Measurements from ENCODE around the gene SCUBE2. TPM values are rescaled to one million over a fixed set of nuclear protein-coding genes. Genes with fewer than 3 reads are reported as not detected.
"Not testable (repeated sequence)": the region's sequence is repeated elsewhere in the genome, so short reads cannot be mapped to it uniquely, and the experiment has no call there.

Gene SCUBE2
- total and polyA plus RNA-seq, 5 donors = 0.18 to 3.6 (median 1.6) TPM

DNA sequence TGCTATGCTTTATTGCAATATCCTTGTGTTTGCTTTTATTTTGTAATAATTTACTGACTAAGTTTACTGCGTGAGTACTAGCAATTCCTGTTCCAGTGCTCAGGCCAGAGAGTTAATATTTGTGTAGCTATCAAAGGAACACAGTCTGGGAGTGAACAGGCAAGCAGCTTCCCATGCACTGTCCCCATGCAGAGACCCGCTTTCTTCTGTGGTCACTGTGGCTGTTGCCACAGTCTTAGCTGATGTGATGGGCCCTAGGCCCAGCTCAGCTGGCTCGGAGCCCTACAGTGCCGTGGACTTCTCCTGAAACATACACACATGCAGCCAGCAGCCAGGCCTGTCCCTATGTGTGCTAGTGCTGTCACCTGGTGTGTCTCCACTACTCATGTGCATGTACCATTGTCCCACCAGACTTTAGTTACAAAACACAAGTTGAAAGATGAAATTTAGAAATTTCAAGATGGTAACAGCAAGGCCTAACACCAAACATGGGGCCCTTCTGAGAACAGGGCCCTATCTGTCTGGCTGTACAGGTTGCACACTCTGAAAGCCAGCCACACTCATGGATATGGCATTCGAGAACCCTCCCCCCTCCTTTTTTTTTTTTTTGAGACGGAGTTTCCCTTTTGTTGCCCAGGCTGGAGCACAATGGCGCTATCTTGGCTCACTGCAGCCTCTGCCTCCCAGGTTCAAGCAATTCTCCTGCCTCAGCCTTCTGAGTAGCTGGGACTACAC is 12.3 kb upstream of the SCUBE2 start:
- no peak overlapping the region for H3K4me3 ChIP-seq (ENCODE audit: low read length)
- 93% methylated on average over 7 of the region's 7 CpGs for WGBS
- intact Hi-C loops (cut with DNase I) = no loop called here
- DNase-seq = peak in 1 of 3 donors; percentile 35
- H3K27me3 ChIP-seq (ENCODE audit: control insufficient read depth, insufficient read depth) = no peaks in the 10 kb centered on the region
- no peak overlapping the region for H3K27ac ChIP-seq (ENCODE audit: low read length)
- no peak for ATAC-seq
- no peaks in the 10 kb centered on the region for H3K4me1 ChIP-seq (ENCODE audit: control insufficient read depth, insufficient read depth, low read length)
- H3K9me3 ChIP-seq (ENCODE audit: control insufficient read depth, low read length) = no peaks in the 10 kb centered on the region

GRCh38 chr11:9099617-9100016 is 8.2 kb upstream of the SCUBE2 start:
- H3K9me3 ChIP-seq (ENCODE audit: control insufficient read depth, low read length) = no peaks in the 10 kb centered on the region
- no peak for DNase-seq
- WGBS = 81% methylated on average over 4 of the region's 4 CpGs
- H3K27me3 ChIP-seq (ENCODE audit: control insufficient read depth, insufficient read depth) = no peaks in the 10 kb centered on the region
- no peak overlapping the region for H3K27ac ChIP-seq (ENCODE audit: low read length)
- H3K4me1 ChIP-seq (ENCODE audit: control insufficient read depth, insufficient read depth, low read length) = no peaks in the 10 kb centered on the region
- ATAC-seq = no peak
- intact Hi-C loops (cut with DNase I) = no loop called here
- H3K4me3 ChIP-seq (ENCODE audit: low read length) = no peak overlapping the region

DNA sequence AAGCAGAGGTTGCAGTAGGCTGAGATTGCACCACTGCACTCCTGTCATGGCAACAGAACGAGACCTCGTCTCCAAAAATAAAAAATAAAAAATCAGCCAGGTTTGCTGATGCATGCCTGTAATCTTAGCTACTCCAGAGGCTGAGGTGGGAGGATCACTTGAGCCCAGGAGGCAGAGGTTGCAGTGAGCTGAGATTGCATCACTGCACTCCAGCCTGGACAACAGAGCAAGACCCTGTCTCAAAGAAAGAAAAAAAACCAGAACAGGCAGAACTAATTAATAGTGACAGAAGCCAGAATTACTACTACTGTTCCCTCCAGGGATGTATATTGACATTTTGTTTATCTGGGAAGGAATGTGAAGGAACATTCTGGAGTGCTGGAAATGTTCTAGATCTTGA is 7.1 kb upstream of the SCUBE2 start:
- WGBS = 95% methylated on average over 2 of the region's 2 CpGs
- H3K4me1 ChIP-seq (ENCODE audit: control insufficient read depth, insufficient read depth, low read length); ATAC-seq; DNase-seq; H3K9me3 ChIP-seq (ENCODE audit: control insufficient read depth, low read length); H3K4me3 ChIP-seq (ENCODE audit: low read length); intact Hi-C loops (cut with DNase I); H3K27me3 ChIP-seq (ENCODE audit: control insufficient read depth, insufficient read depth); H3K27ac ChIP-seq (ENCODE audit: low read length): not testable (repeated sequence)

GRCh38 chr11:9097186-9097943 is 6.0 kb upstream of the SCUBE2 start:
- H3K4me1 ChIP-seq (ENCODE audit: control insufficient read depth, insufficient read depth, low read length); H3K9me3 ChIP-seq (ENCODE audit: control insufficient read depth, low read length); DNase-seq; H3K4me3 ChIP-seq (ENCODE audit: low read length); H3K27ac ChIP-seq (ENCODE audit: low read length); ATAC-seq; H3K27me3 ChIP-seq (ENCODE audit: control insufficient read depth, insufficient read depth); intact Hi-C loops (cut with DNase I): not testable (repeated sequence)
- WGBS = 93% methylated on average over 23 of the region's 23 CpGs

DNA sequence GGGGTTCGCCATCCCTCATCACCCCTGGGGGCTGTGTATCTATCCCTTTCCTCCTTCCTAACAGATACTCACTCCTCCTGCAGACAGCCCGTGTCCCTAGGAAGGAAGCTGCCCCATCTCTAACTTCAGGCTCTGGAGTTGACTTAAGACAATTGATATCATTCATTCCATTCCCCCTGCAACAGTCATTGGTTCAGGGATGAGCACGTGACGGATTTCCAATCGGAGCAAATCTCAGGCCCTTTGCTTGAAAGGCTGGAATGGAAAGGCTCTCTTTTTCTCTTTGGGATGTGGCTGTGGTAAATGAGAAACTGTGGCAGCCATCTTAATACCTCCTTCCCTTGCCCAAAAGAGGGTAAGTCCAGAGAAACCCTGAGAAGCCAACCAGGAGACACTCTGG is 5.0 kb upstream of the SCUBE2 start:
- Histone ChIP-seq H3K4me3 (ENCODE audit: low read length) (no peak overlapping the region), H3K9me3 (ENCODE audit: control insufficient read depth, low read length) (no peaks in the 10 kb centered on the region), H3K27me3 (ENCODE audit: control insufficient read depth, insufficient read depth) (no peaks in the 10 kb centered on the region), H3K4me1 (ENCODE audit: control insufficient read depth, insufficient read depth, low read length) (no peaks in the 10 kb centered on the region), H3K27ac (ENCODE audit: low read length) (no peak overlapping the region)
- no peak for ATAC-seq
- intact Hi-C loops (cut with DNase I) = no loop called here
- 93% methylated on average over 5 of the region's 5 CpGs for WGBS
- no peak for DNase-seq

GRCh38 chr11:9095421-9095820 is 4.0 kb upstream of the SCUBE2 start:
- 86% methylated on average over 12 of the region's 12 CpGs for WGBS
- Histone ChIP-seq H3K4me3 (ENCODE audit: low read length) (no peak overlapping the region), H3K4me1 (ENCODE audit: control insufficient read depth, insufficient read depth, low read length) (no peaks in the 10 kb centered on the region), H3K9me3 (ENCODE audit: control insufficient read depth, low read length) (no peaks in the 10 kb centered on the region), H3K27ac (ENCODE audit: low read length) (no peak overlapping the region), H3K27me3 (ENCODE audit: control insufficient read depth, insufficient read depth) (no peaks in the 10 kb centered on the region)
- DNase-seq = peak in 1 of 3 donors; percentile 34
- ATAC-seq = no peak
- intact Hi-C loops (cut with DNase I) = no loop called here

GRCh38 chr11:9094420-9094819 is 3.0 kb upstream of the SCUBE2 start:
- peak in 1 of 3 donors; percentile 26 for DNase-seq
- WGBS = 98% methylated on average over 8 of the region's 8 CpGs
- Histone ChIP-seq H3K9me3 (ENCODE audit: control insufficient read depth, low read length) (no peaks in the 10 kb centered on the region), H3K27ac (ENCODE audit: low read length) (no peak overlapping the region), H3K4me3 (ENCODE audit: low read length) (no peak overlapping the region), H3K4me1 (ENCODE audit: control insufficient read depth, insufficient read depth, low read length) (no peaks in the 10 kb centered on the region), H3K27me3 (ENCODE audit: control insufficient read depth, insufficient read depth) (no peaks in the 10 kb centered on the region)
- no peak for ATAC-seq
- intact Hi-C loops (cut with DNase I) = no loop called here

- intact Hi-C loops (cut with DNase I) = no loop called here
- H3K27ac ChIP-seq (ENCODE audit: low read length) = no peak overlapping the region
- H3K4me1 ChIP-seq (ENCODE audit: control insufficient read depth, insufficient read depth, low read length) = no peaks in the 10 kb centered on the region
- DNase-seq (no peak), ATAC-seq (no peak)
- WGBS = 81% methylated on average over 10 of the region's 10 CpGs
- H3K9me3 ChIP-seq (ENCODE audit: control insufficient read depth, low read length) = no peaks in the 10 kb centered on the region
- H3K4me3 ChIP-seq (ENCODE audit: low read length) = no peak overlapping the region
- no peaks in the 10 kb centered on the region for H3K27me3 ChIP-seq (ENCODE audit: control insufficient read depth, insufficient read depth)
Measured at GRCh38 chr11:9092853-9093778, 1.7 kb upstream of the SCUBE2 start.

DNA sequence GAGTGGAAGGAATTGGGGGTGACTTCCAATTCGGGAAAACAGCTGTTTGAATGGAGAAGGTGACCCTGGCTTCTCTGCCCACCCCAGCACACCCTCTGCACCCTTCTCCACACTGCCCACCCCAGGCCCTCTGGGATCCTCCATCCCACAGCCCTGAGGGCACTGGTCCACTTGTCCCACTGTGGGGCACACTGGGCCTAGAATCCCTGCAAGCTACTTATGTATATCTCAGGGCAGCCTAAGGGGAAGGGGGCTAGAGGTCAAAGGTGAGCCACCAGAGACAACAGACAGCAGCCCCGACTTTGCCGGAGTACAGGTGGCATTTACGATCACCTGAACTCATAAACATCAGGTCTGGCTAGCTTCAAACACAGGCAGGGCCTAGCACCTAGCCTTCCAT is 673 bp upstream of the SCUBE2 start:
- peak overlapping the region; percentile 63 for H3K4me3 ChIP-seq (ENCODE audit: low read length)
- H3K27me3 ChIP-seq (ENCODE audit: control insufficient read depth, insufficient read depth) = no peaks in the 10 kb centered on the region
- 89% methylated on average over 4 of the region's 4 CpGs for WGBS
- no peak for ATAC-seq
- DNase-seq = no peak
- intact Hi-C loops (cut with DNase I) = no loop called here
- no peak overlapping the region for H3K27ac ChIP-seq (ENCODE audit: low read length)
- H3K4me1 ChIP-seq (ENCODE audit: control insufficient read depth, insufficient read depth, low read length) = no peaks in the 10 kb centered on the region
- no peaks in the 10 kb centered on the region for H3K9me3 ChIP-seq (ENCODE audit: control insufficient read depth, low read length)

DNA sequence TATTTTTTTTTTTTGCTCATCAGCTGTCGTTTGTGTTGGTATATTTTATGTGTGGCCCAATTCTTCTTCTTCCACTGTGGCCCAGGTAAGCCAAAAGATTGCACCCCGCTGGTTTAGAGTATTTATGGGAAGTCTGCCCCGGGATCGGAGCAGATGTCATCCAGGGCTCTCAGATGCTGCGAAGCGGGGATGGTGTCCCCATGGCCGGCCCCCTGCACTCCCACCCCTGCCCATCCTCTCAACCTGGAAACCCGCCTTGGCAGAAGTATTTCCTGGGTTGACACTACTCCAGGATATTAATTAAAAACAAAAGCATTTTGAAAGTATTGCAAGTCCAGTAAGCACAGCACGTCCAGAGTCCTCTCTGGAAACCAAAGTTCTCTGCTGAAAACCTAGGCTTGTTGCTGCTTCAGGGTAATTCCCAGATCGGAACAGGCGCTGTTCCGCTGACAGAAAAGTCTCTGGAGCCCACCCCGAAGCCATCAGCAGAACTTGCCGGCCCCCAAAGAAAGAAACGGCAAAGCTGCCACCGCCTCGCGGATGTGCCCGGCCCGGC is 833 bp downstream of the SCUBE2 start:
- Histone ChIP-seq H3K4me3 (ENCODE audit: low read length) (peak overlapping the region; percentile 63), H3K9me3 (ENCODE audit: control insufficient read depth, low read length) (no peaks in the 10 kb centered on the region), H3K27me3 (ENCODE audit: control insufficient read depth, insufficient read depth) (no peaks in the 10 kb centered on the region), H3K27ac (ENCODE audit: low read length) (no peak overlapping the region), H3K4me1 (ENCODE audit: control insufficient read depth, insufficient read depth, low read length) (no peaks in the 10 kb centered on the region)
- ATAC-seq (no peak), DNase-seq (no peak)
- 36% methylated on average over 20 of the region's 20 CpGs for WGBS
- intact Hi-C loops (cut with DNase I) = no loop called here

Measured in right cardiac atrium (tissue), 5 donors.